HCT116 (cell line): ENCODE results near the gene ZNF592. TPM values are rescaled to one million over a fixed set of nuclear protein-coding genes. Genes with fewer than 3 reads are reported as not detected.

Experiments used
- ATAC-seq: fragments of 200-7000 bp; cut with Tn5 transposase; 2 replicates; pipeline ENCODE4 v1.9.1; 2020; ENCODE audit warnings: mild to moderate bottlenecking, moderate library complexity
- BruUV-seq: library from RNA; stranded (reverse); fragments of 400-500 nt; replicated peaks from 2 replicates; lab custom pipeline; 2021; lab: Mats Ljungman, UMichigan
- CTCF ChIA-PET: fragments of 300-600 bp; sonication (Branson Sonifier 250); formaldehyde crosslinking; loops from one replicate; lab custom pipeline; 2021; ENCODE audit warnings: antibody characterized with exemption; lab: Charles Lee
- POLR2A ChIA-PET: fragments of 300-600, 350-600 bp; sonication (Branson Sonifier 250); formaldehyde crosslinking; loops from one replicate; lab custom pipeline; 2021; ENCODE audit warnings: antibody characterized with exemption; lab: Charles Lee
- RAD21 ChIA-PET, 2 experiments: fragments of 300-600 bp; sonication (Branson Sonifier 250); formaldehyde crosslinking; loops; one replicate each; lab custom pipeline; 2023; ENCODE audit warnings: low total read pairs in 2 of 2; ENCODE audit not compliant: uncharacterized antibody in 2 of 2, unreplicated experiment in 2 of 2, low non-redundant PET in 1 of 2; lab: Charles Lee
- DNase-seq: peaks from one replicate; pipeline ENCODE4 v3.0.0-alpha.2; 2010; ENCODE audit warnings: low read depth, low spot score
- H2AFZ ChIP-seq: fragments of 200-600 bp; shearing (Covaris generic), sonication (generic); 2 replicates; pipeline ENCODE4 v1.6.1; 2017; ENCODE audit warnings: low read depth, mixed run types, mixed read lengths, antibody characterized with exemption, low read length; ENCODE audit not compliant: poor library complexity, severe bottlenecking
- H3K27ac ChIP-seq: 2 replicates; pipeline ENCODE4 v1.5.1; 2012; ENCODE audit warnings: low read depth, low read length
- H3K27me3 ChIP-seq: fragments of 200-600 bp; sonication (generic); 2 replicates; pipeline ENCODE4 v1.6.1; 2016; ENCODE audit warnings: mixed run types, low read length, mixed read lengths; ENCODE audit not compliant: insufficient read depth
- H3K36me3 ChIP-seq, 2 experiments: fragments of 200-500 bp in 1 of 2; fragments of 200-600 bp in 1 of 2; sonication (Bioruptor generic) in 1 of 2; sonication (generic) in 1 of 2; 2 replicates each; pipeline versions ENCODE4 v1.5.1 to v1.6.1; 2014 to 2016; ENCODE audit warnings: low read length in 2 of 2, inconsistent platforms in 1 of 2, mixed read lengths in 1 of 2, mixed run types in 1 of 2; ENCODE audit not compliant: insufficient read depth in 2 of 2, control insufficient read depth in 1 of 2
- H3K4me1 ChIP-seq, 2 experiments: fragments of 200-600 bp in 1 of 2; sonication (generic) in 1 of 2; 2 replicates each; pipeline versions ENCODE4 v1.5.1 to v1.6.1; 2012 to 2017; ENCODE audit warnings: low read length in 2 of 2, inconsistent platforms in 1 of 2, mild to moderate bottlenecking in 1 of 2, mixed read lengths in 1 of 2, mixed run types in 1 of 2, moderate library complexity in 1 of 2; ENCODE audit not compliant: insufficient read depth in 2 of 2, control insufficient read depth in 1 of 2
- H3K4me2 ChIP-seq: fragments of 200-600 bp; sonication (generic); 2 replicates; pipeline ENCODE4 v1.6.1; 2017; ENCODE audit warnings: mixed run types, low read length, mixed read lengths
- H3K4me3 ChIP-seq, 2 experiments: fragments of 200-600 bp in 1 of 2; sonication (generic) in 1 of 2; replicated peaks in 1 of 2; 2 replicates each; pipeline ENCODE4 v1.5.1; 2011 to 2016; ENCODE audit warnings: low read length in 2 of 2, control low read depth in 1 of 2, low read depth in 1 of 2, mild to moderate bottlenecking in 1 of 2, mixed read lengths in 1 of 2, mixed run types in 1 of 2
- H3K79me2 ChIP-seq: fragments of 200-600 bp; sonication (generic); 2 replicates; pipeline ENCODE4 v1.6.1; 2017; ENCODE audit warnings: mild to moderate bottlenecking, mixed run types, low read length, moderate library complexity, mixed read lengths; ENCODE audit not compliant: insufficient read depth
- H3K9ac ChIP-seq: fragments of 200-600 bp; sonication (generic); 2 replicates; pipeline ENCODE4 v1.6.1; 2016; ENCODE audit warnings: low read length, mixed read lengths
- H3K9me2 ChIP-seq: fragments of 200-600 bp; sonication (generic), shearing (Covaris generic); 2 replicates; pipeline ENCODE4 v1.6.1; 2017; ENCODE audit warnings: mixed run types, mild to moderate bottlenecking, moderate library complexity; ENCODE audit not compliant: insufficient read depth
- H3K9me3 ChIP-seq, 2 experiments: fragments of 200-500 bp in 1 of 2; fragments of 200-600 bp in 1 of 2; sonication (Bioruptor generic) in 1 of 2; sonication (generic) in 1 of 2; 2 replicates each; pipeline ENCODE4 v1.6.1; 2014 to 2017; ENCODE audit warnings: low read length in 2 of 2, mixed read lengths in 2 of 2, inconsistent platforms in 1 of 2, low read depth in 1 of 2, mild to moderate bottlenecking in 1 of 2, mixed run types in 1 of 2, moderate library complexity in 1 of 2; ENCODE audit not compliant: control insufficient read depth in 1 of 2, insufficient read depth in 1 of 2
- H4K20me1 ChIP-seq: fragments of 200-600 bp; sonication (generic), shearing (Covaris generic); 2 replicates; pipeline ENCODE4 v1.6.1; 2017; ENCODE audit warnings: mixed run types, mild to moderate bottlenecking, moderate library complexity; ENCODE audit not compliant: insufficient read depth
- CBX3 ChIP-seq: IDR thresholded peaks from 2 replicates; pipeline ENCODE4 v1.6.1; 2012; ENCODE audit warnings: low read depth
- ELF1 ChIP-seq: IDR thresholded peaks from 2 replicates; pipeline ENCODE4 v1.6.1; 2012; ENCODE audit warnings: low read depth, borderline replicate concordance
- MAX ChIP-seq: IDR thresholded peaks from 2 replicates; pipeline ENCODE4 v1.6.1; 2012
- RAD21 ChIP-seq: IDR thresholded peaks from 2 replicates; pipeline ENCODE4 v1.6.1; 2012; ENCODE audit warnings: low read depth, mild to moderate bottlenecking
- SP1 ChIP-seq: IDR thresholded peaks from 2 replicates; pipeline ENCODE4 v1.6.1; 2012; ENCODE audit warnings: low read depth
- YY1 ChIP-seq: IDR thresholded peaks from 2 replicates; pipeline ENCODE4 v1.6.1; 2011; ENCODE audit warnings: low read length, low read depth, moderate library complexity, mild to moderate bottlenecking; ENCODE audit not compliant: insufficient replicate concordance; ENCODE audit errors: extremely low read depth
- ZBTB33 ChIP-seq: IDR thresholded peaks from 2 replicates; pipeline ENCODE4 v1.6.1; 2011; ENCODE audit warnings: mild to moderate bottlenecking, low read length, moderate library complexity; ENCODE audit not compliant: insufficient replicate concordance; ENCODE audit errors: extremely low read depth
- ZNF274 ChIP-seq: fragments of 200-500 bp; sonication (Bioruptor generic); IDR thresholded peaks from 2 replicates; pipeline ENCODE4 v1.6.1; 2014; ENCODE audit warnings: mild to moderate bottlenecking, low read depth, low read length, inconsistent platforms
- intact Hi-C: fragments of 100-400 bp; cut with micrococcal nuclease; formaldehyde crosslinking; loops from 2 replicates; pipeline ENCODE4 v1.10.0; 2022
- total RNA-seq: library from RNA; stranded (reverse); gene quantifications from one replicate; pipeline ENCODE4 v1.2.1, GENCODE V29; 2021; ENCODE audit not compliant: unreplicated experiment
- TF ChIP-seq, protein P1 (sequence below), 3 experiments: fragments of 200-600 bp in 1 of 3; sonication (generic) in 1 of 3; IDR thresholded peaks in 2 of 3; conservative IDR thresholded peaks in 1 of 3; 2 replicates each; pipeline ENCODE4 v1.5.1; 2012 to 2017; ENCODE audit warnings: low read depth in 2 of 3, low read length in 2 of 3, antibody characterized with exemption in 1 of 3, borderline replicate concordance in 1 of 3, control low read depth in 1 of 3, mild to moderate bottlenecking in 1 of 3, mixed read lengths in 1 of 3, mixed run types in 1 of 3, moderate library complexity in 1 of 3; ENCODE audit not compliant: insufficient read depth in 1 of 3

ZNF592 gene
- total RNA-seq, 1 experiment from 2014 or later = 26.4 TPM

- TF ChIP-seq, protein P1, sequence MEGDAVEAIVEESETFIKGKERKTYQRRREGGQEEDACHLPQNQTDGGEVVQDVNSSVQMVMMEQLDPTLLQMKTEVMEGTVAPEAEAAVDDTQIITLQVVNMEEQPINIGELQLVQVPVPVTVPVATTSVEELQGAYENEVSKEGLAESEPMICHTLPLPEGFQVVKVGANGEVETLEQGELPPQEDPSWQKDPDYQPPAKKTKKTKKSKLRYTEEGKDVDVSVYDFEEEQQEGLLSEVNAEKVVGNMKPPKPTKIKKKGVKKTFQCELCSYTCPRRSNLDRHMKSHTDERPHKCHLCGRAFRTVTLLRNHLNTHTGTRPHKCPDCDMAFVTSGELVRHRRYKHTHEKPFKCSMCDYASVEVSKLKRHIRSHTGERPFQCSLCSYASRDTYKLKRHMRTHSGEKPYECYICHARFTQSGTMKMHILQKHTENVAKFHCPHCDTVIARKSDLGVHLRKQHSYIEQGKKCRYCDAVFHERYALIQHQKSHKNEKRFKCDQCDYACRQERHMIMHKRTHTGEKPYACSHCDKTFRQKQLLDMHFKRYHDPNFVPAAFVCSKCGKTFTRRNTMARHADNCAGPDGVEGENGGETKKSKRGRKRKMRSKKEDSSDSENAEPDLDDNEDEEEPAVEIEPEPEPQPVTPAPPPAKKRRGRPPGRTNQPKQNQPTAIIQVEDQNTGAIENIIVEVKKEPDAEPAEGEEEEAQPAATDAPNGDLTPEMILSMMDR (IDR thresholded peaks at IDR 0.05 in 2 of 3, conservative IDR thresholded peaks at IDR 0.05 in 1 of 3; ENCODE audit: borderline replicate concordance in 1 of 3, insufficient read depth in 1 of 3, low read depth in 2 of 3, low read length in 2 of 3) = no peak
- TF ChIP-seq, all 23 proteins: peak for 0
These were observed 76.0 kb downstream of the ZNF592 start (continued) for GRCh38 chr15:84824260-84825007.

DNA sequence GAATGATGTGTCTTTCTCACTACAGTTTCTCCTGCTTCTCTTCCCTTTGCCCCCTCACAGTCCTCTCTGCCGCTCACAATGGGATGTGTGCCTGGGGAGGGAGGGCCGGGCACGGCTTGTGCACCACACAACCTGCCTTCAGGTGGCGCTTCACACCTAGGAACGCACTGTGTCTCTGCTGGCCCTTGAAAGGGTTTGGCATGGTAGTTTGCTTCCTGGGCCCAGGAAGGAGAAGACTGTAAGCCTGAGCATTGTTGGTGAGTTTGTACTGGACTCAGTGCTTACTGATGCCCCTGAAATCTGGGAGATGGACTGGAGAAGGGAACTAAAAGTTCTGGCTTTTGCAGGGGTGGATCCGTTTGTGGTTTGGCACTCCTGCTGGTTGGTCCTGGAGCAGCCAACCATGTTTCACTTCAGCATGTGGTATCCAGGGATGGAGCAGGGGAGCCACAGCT is 78.0 kb downstream of the ZNF592 start:
- ChIA-PET POLR2A (no interaction called here), RAD21 (interaction anchor here (0.6 to 1.0 kb wide), 2 partner anchors 102 to 111 kb away, joined by 3 read pairs; no protein-coding TSS in a partner anchor), CTCF (interaction anchor here (1.3 to 1.9 kb wide), 3 partner anchors 52 to 179 kb away, joined by 4 to 11 read pairs (median 5); no protein-coding TSS in a partner anchor)
- peak; percentile 98 for TF ChIP-seq RAD21
- peak; percentile 40; the same call in 1 of the 2 replicates for TF ChIP-seq CBX3
- TF ChIP-seq YY1 = peak; percentile 16
- peak; percentile 29; the same call in 1 of the 2 replicates for TF ChIP-seq MAX
- no peak for TF ChIP-seq SP1
- TF ChIP-seq ZBTB33 = no peak
- no peak for TF ChIP-seq ZNF274
- TF ChIP-seq, protein P1 (IDR thresholded peaks at IDR 0.05 in 2 of 3, conservative IDR thresholded peaks at IDR 0.05 in 1 of 3; ENCODE audit: borderline replicate concordance in 1 of 3, insufficient read depth in 1 of 3, low read depth in 2 of 3, low read length in 2 of 3) = peak; percentile 80 to 92 (median 89)
- no peak for TF ChIP-seq ELF1
- H3K4me2 ChIP-seq = peak overlapping the region; percentile 38
- intact Hi-C loops = loop anchor here (1.0 to 10.0 kb wide), 4 partner anchors 52 to 232 kb away; no protein-coding TSS in a partner anchor
- H3K4me3 ChIP-seq = no peak overlapping the region
- BruUV-seq = no TSS peak
- peak overlapping the region; percentile 90 for H2AFZ ChIP-seq
- no peak overlapping the region for H3K27ac ChIP-seq
- H3K9ac ChIP-seq = no peak overlapping the region
- peaks cover 0 to 12% of the 10 kb centered on the region in 2 experiments; a peak in 3 of 4 replicates for H3K4me1 ChIP-seq
- no peaks in the 10 kb centered on the region for H4K20me1 ChIP-seq
- DNase-seq = peak; percentile 56
- no peaks in the 10 kb centered on the region for H3K9me3 ChIP-seq
- peak; percentile 99 for ATAC-seq
- no peaks in the 10 kb centered on the region for H3K36me3 ChIP-seq
- no peaks in the 10 kb centered on the region for H3K27me3 ChIP-seq
- H3K79me2 ChIP-seq = no peaks in the 10 kb centered on the region
- no peaks in the 10 kb centered on the region for H3K9me2 ChIP-seq
